Measurements from ENCODE around the gene ELL2. TPM values are rescaled to one million over a fixed set of nuclear protein-coding genes. Genes with fewer than 3 reads are reported as not detected.

ELL2 gene
- total and polyA plus RNA-seq, 2 of the 13 experiments (the other 11 are each of a cell fraction or from before 2014, with no cell fraction given), result 78.9 to 97.1 TPM

DNA sequence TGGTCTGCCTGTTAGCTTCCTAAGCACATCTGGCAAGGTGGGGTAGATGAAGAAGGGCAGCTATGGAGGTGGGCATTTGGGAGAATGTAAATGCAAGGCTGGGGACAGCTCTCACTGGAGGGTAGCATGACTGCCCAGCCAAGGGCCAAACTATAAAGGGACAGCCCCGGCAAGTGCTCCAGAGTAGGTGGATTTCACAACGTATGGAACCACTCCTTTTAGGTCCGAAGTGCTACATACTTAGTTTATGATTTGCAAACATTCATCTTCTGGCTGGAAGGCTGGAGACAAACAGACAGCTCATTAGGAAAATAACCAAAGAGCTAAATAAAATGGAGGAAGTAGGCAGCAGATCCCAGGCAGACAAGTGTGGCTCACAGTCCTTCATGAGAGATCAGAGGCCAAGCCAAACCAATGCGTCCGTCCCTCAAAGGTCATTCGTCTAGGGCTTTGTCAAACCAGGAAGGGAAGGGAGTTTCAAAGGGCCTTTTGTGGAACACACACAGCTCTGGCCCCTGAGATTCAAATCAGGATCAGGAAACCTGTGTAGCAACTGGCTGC lies 96.6 kb downstream of the ELL2 start (continued):
- TF ChIP-seq, protein P1, sequence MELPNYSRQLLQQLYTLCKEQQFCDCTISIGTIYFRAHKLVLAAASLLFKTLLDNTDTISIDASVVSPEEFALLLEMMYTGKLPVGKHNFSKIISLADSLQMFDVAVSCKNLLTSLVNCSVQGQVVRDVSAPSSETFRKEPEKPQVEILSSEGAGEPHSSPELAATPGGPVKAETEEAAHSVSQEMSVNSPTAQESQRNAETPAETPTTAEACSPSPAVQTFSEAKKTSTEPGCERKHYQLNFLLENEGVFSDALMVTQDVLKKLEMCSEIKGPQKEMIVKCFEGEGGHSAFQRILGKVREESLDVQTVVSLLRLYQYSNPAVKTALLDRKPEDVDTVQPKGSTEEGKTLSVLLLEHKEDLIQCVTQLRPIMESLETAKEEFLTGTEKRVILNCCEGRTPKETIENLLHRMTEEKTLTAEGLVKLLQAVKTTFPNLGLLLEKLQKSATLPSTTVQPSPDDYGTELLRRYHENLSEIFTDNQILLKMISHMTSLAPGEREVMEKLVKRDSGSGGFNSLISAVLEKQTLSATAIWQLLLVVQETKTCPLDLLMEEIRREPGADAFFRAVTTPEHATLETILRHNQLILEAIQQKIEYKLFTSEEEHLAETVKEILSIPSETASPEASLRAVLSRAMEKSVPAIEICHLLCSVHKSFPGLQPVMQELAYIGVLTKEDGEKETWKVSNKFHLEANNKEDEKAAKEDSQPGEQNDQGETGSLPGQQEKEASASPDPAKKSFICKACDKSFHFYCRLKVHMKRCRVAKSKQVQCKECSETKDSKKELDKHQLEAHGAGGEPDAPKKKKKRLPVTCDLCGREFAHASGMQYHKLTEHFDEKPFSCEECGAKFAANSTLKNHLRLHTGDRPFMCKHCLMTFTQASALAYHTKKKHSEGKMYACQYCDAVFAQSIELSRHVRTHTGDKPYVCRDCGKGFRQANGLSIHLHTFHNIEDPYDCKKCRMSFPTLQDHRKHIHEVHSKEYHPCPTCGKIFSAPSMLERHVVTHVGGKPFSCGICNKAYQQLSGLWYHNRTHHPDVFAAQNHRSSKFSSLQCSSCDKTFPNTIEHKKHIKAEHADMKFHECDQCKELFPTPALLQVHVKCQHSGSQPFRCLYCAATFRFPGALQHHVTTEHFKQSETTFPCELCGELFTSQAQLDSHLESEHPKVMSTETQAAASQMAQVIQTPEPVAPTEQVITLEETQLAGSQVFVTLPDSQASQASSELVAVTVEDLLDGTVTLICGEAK (IDR thresholded peaks at IDR 0.05), result no peak
- TF ChIP-seq, protein P1 (CRISPR knock-in tag; IDR thresholded peaks at IDR 0.05), result no peak; the same call in 1 of the 2 replicates
- TF ChIP-seq SATB2 (CRISPR knock-in tag; IDR thresholded peaks at IDR 0.05) (no peak), ZKSCAN1 (IDR thresholded peaks at IDR 0.05; ENCODE audit: low read length) (no peak), NFYB (CRISPR knock-in tag; IDR thresholded peaks at IDR 0.05) (peak; percentile 38; the same call in 1 of the 2 replicates), SP5 (CRISPR knock-in tag; IDR thresholded peaks at IDR 0.05; ENCODE audit: borderline replicate concordance, low read depth) (peak; percentile 22; the same call in 1 of the 2 replicates), ZNF558 (CRISPR knock-in tag; IDR thresholded peaks at IDR 0.05; ENCODE audit: borderline replicate concordance) (no peak), MED13 (CRISPR knock-in tag; IDR thresholded peaks at IDR 0.05) (no peak), ZNF251 (CRISPR knock-in tag; IDR thresholded peaks at IDR 0.05) (no peak), TGIF2 (CRISPR knock-in tag; IDR thresholded peaks at IDR 0.05) (peak; percentile 87), LCORL (IDR thresholded peaks at IDR 0.05) (peak; percentile 24; the same call in 1 of the 2 replicates), LCORL (CRISPR knock-in tag; IDR thresholded peaks at IDR 0.05) (peak; percentile 90), ZBTB7A (CRISPR knock-in tag; IDR thresholded peaks at IDR 0.05) (0 out of 2 replicates have a peak, but pooled peaks have one; percentile 29), RXRA (CRISPR knock-in tag; IDR thresholded peaks at IDR 0.05) (peak; percentile 89; the same call in 1 of the 2 replicates), MZF1 (CRISPR knock-in tag; IDR thresholded peaks at IDR 0.05; ENCODE audit: borderline replicate concordance) (no peak), HHEX (CRISPR knock-in tag; IDR thresholded peaks at IDR 0.05) (no peak), NRL (CRISPR knock-in tag; IDR thresholded peaks at IDR 0.05; ENCODE audit: borderline replicate concordance) (no peak), FOXA1 (IDR thresholded peaks at IDR 0.05) (peak; percentile 23; the same call in 1 of the 2 replicates), FOXA1 (CRISPR knock-in tag; IDR thresholded peaks at IDR 0.05) (peak; percentile 51), GATAD1 (CRISPR knock-in tag; IDR thresholded peaks at IDR 0.05) (peak; percentile 56), ZNF292 (CRISPR knock-in tag; IDR thresholded peaks at IDR 0.05; ENCODE audit: borderline replicate concordance, low read depth) (peak; percentile 93; the same call in 1 of the 2 replicates)
- TF ChIP-seq, protein P2, sequence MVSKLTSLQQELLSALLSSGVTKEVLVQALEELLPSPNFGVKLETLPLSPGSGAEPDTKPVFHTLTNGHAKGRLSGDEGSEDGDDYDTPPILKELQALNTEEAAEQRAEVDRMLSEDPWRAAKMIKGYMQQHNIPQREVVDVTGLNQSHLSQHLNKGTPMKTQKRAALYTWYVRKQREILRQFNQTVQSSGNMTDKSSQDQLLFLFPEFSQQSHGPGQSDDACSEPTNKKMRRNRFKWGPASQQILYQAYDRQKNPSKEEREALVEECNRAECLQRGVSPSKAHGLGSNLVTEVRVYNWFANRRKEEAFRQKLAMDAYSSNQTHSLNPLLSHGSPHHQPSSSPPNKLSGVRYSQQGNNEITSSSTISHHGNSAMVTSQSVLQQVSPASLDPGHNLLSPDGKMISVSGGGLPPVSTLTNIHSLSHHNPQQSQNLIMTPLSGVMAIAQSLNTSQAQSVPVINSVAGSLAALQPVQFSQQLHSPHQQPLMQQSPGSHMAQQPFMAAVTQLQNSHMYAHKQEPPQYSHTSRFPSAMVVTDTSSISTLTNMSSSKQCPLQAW (CRISPR knock-in tag; IDR thresholded peaks at IDR 0.05), result peak; percentile 87
- TF ChIP-seq, protein P3, sequence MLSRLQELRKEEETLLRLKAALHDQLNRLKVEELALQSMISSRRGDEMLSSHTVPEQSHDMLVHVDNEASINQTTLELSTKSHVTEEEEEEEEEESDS (CRISPR knock-in tag; IDR thresholded peaks at IDR 0.05; ENCODE audit: borderline replicate concordance), result no peak

Measured in HepG2 (cell line).